ENCODE results near the gene ITGB2. TPM values are rescaled to one million over a fixed set of nuclear protein-coding genes. Genes with fewer than 3 reads are reported as not detected.

ITGB2 gene
- total and polyA plus RNA-seq, 7 donors, result 2.5 to 11.7 (median 8.3) TPM

DNA sequence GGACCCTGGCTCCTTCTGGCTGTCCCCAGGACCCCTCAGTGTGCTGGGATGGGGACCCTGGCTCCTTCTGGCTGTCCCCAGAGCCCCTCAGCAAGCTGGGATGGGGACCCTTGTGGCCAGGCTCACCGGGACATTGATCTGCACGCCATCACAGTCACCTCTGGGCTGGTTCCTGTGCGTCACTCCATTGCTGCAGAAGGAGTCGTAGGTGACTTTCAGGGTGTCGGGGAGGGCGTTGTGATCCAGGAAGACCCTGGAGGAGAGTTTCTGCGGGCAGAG, 27.5 kb downstream of the ITGB2 start:
- WGBS, 3 donors, result 90 to 94% (median 93%) methylated on average over 7 of the region's 7 CpGs
- intact Hi-C loops (cut with DNase I), result loop anchor here (1.0 to 2.0 kb wide), 3 partner anchors 39 to 244 kb away; no protein-coding TSS in a partner anchor
- Histone ChIP-seq H3K9me3 (no peaks in the 10 kb centered on the region), H3K4me1 (no peaks in the 10 kb centered on the region), H3K27me3 (ENCODE audit: insufficient read depth in 3 of 3, low read length in 2 of 3) (peaks cover 0 to 18% (median 7%) of the 10 kb centered on the region in 3 donors), H3K27ac (no peak overlapping the region), H3K4me3 (no peak overlapping the region), H3K36me3 (ENCODE audit: insufficient read depth in 1 of 2, low read depth in 1 of 2) (no peaks in the 10 kb centered on the region)
- TF ChIP-seq, protein P1, sequence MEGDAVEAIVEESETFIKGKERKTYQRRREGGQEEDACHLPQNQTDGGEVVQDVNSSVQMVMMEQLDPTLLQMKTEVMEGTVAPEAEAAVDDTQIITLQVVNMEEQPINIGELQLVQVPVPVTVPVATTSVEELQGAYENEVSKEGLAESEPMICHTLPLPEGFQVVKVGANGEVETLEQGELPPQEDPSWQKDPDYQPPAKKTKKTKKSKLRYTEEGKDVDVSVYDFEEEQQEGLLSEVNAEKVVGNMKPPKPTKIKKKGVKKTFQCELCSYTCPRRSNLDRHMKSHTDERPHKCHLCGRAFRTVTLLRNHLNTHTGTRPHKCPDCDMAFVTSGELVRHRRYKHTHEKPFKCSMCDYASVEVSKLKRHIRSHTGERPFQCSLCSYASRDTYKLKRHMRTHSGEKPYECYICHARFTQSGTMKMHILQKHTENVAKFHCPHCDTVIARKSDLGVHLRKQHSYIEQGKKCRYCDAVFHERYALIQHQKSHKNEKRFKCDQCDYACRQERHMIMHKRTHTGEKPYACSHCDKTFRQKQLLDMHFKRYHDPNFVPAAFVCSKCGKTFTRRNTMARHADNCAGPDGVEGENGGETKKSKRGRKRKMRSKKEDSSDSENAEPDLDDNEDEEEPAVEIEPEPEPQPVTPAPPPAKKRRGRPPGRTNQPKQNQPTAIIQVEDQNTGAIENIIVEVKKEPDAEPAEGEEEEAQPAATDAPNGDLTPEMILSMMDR (IDR thresholded peaks at IDR 0.05), result no peak
- no peak for ATAC-seq
- DNase-seq, result no peak

DNA sequence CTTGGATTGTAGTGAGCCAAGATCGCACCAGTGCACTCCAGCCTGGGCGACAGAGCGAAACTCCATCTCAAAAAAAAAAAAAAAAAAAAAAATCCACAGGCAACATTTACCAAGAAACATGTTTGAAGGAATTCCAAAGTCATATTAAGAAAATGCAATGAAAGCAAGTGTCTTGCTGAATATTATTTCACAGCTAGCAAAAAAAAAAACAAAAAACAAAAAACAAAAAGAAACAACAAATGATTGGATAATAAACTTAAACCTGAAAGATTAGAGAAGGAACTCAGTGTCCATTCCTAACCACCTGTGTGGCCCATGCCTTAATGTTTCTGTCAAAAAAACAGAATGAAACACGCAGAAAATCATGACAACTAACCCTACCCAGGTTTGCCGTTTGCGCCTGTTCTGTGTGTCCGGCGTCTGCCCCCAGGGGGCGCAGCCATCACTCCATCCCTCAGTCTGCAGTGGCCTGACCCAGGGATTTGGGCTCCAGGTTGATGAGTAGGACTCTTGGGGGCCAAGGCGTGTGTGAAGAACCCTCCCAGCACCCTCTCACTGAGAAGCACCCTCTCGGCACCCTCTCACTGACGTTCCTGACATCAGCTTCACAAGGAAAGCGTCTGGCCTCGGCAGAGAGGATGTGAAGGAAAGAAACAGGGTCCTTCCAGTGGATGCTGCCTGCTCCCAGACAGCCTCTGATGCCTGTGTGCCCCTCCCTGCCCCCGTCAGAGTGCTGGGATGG, 28.0 kb downstream of the ITGB2 start:
- peak; percentile 70 to 80 for DNase-seq
- intact Hi-C loops (cut with DNase I), result loop anchor here (1.0 to 2.0 kb wide), 3 partner anchors 40 to 244 kb away; no protein-coding TSS in a partner anchor
- no peaks in the 10 kb centered on the region for H3K36me3 ChIP-seq (ENCODE audit: insufficient read depth in 1 of 2, low read depth in 1 of 2)
- H3K27me3 ChIP-seq (ENCODE audit: insufficient read depth in 3 of 3, low read length in 2 of 3), result peaks cover 0 to 17% (median 7%) of the 10 kb centered on the region in 3 donors
- no peak overlapping the region for H3K4me3 ChIP-seq
- no peaks in the 10 kb centered on the region for H3K9me3 ChIP-seq
- 45 to 56% (median 47%) methylated on average over 15 of the region's 15 CpGs for WGBS, 3 donors
- no peak overlapping the region for H3K27ac ChIP-seq
- peak; percentile 66 to 86 (median 74) for ATAC-seq
- H3K4me1 ChIP-seq, result no peaks in the 10 kb centered on the region
- TF ChIP-seq, protein P1 (IDR thresholded peaks at IDR 0.05), result peak; percentile 78

DNA sequence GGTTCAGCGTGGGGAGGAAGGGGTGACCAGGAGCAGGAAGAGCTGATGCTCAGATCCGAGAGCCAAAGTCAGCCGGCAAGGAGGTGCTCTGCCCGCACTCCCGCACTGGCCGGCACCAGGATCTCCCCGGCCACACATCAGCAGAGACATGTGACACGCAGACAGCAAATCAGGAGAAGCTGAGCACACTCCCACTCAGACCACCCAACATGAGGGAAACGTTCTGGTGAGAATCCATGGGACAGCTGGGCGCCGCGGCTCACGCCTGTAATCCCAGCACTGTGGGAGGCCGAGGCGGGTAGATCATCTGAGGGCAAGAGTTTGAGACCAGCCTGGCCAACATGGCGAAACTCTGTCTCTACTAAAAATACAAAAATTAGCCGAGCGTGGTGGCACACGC, 28.6 kb downstream of the ITGB2 start:
- intact Hi-C loops (cut with DNase I), result loop anchor here (2.0 kb wide), 2 partner anchors 41 to 245 kb away; no protein-coding TSS in a partner anchor
- Histone ChIP-seq H3K4me3 (no peak overlapping the region), H3K27me3 (ENCODE audit: insufficient read depth in 3 of 3, low read length in 2 of 3) (peaks cover 0 to 17% (median 7%) of the 10 kb centered on the region in 3 donors), H3K27ac (no peak overlapping the region), H3K9me3 (no peaks in the 10 kb centered on the region), H3K36me3 (ENCODE audit: insufficient read depth in 1 of 2, low read depth in 1 of 2) (no peaks in the 10 kb centered on the region), H3K4me1 (no peaks in the 10 kb centered on the region)
- ATAC-seq, result peak in 1 of 4 donors; percentile 43
- 31 to 32% (median 32%) methylated on average over 18 to 19 of the region's 19 CpGs for WGBS, 3 donors
- peak in 1 of 2 donors; percentile 4 for DNase-seq
- TF ChIP-seq, protein P1 (IDR thresholded peaks at IDR 0.05), result no peak

DNA sequence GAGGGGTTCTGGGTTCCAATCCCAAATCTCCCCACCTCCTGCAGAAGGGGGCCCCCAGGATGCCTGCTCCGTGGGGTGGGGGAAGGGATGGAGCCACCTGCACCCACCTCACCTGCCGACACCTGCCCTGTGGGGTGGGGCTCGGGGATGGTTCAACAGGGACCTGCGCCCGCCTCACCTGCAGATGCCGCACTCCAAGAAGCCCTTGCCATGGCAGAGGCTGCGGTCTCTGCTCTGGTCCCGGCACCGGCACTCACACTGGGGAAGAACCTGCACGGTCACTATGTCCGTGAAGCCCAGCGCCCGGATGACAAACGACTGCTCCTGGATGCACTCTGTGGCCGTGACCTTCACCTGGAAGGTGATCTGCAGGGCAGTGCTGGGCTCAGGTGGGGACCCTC, 29.1 kb downstream of the ITGB2 start:
- no peak for ATAC-seq
- TF ChIP-seq, protein P1 (IDR thresholded peaks at IDR 0.05), result no peak
- Histone ChIP-seq H3K27ac (no peak overlapping the region), H3K27me3 (ENCODE audit: insufficient read depth in 3 of 3, low read length in 2 of 3) (peaks cover 0 to 17% (median 7%) of the 10 kb centered on the region in 3 donors), H3K36me3 (ENCODE audit: insufficient read depth in 1 of 2, low read depth in 1 of 2) (no peaks in the 10 kb centered on the region), H3K4me3 (no peak overlapping the region), H3K9me3 (no peaks in the 10 kb centered on the region), H3K4me1 (no peaks in the 10 kb centered on the region)
- DNase-seq, result peak in 1 of 2 donors; percentile 15
- intact Hi-C loops (cut with DNase I), result loop anchor here (2.0 kb wide), 2 partner anchors 41 to 245 kb away; no protein-coding TSS in a partner anchor
- 78 to 81% (median 80%) methylated on average over 14 to 15 of the region's 15 CpGs for WGBS, 3 donors
